ENCODE data around the gene AP1G1. TPM values are rescaled to one million over a fixed set of nuclear protein-coding genes. Genes with fewer than 3 reads are reported as not detected.

The AP1G1 gene
- total and polyA plus RNA-seq, 2 donors (not counting 1 experiment from before 2014, with no cell fraction given), result 55.5 to 102 TPM

DNA sequence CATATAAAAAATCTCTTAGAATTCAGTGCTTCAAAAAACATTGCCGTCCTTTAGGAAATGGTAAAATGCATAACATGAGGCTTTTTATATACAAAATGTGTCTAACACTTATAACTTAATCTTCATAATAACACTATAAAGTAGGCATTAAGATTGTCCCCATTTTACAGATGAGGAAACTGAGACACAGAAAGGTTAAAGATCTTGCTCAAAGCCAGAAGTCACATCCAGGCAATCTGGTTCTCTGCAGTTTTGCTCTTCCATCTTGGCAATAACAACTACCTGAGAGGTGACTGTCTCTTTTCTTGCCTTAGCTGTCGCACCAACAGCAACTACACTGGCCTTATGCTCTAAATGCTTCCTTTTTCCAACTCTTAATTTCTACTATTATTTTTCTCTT is 24.5 kb downstream of the AP1G1 start:
- Histone ChIP-seq H3K79me2 (ENCODE audit: control insufficient read depth, insufficient read depth, low read length) (peaks cover 50% of the 10 kb centered on the region), H3K9me3 (ENCODE audit: control insufficient read depth, insufficient read depth, low read depth, low read length) (no peaks in the 10 kb centered on the region), H3K4me1 (ENCODE audit: control insufficient read depth, extremely low read depth, insufficient read depth, low read length) (no peaks in the 10 kb centered on the region), H2AFZ (ENCODE audit: low read length) (no peak overlapping the region), H3K9ac (ENCODE audit: insufficient read depth, low read length) (no peak overlapping the region), H3K4me2 (ENCODE audit: extremely low read depth, insufficient read depth, low read length) (no peak overlapping the region), H4K20me1 (ENCODE audit: control insufficient read depth, extremely low read depth, insufficient read depth, low read length) (no peaks in the 10 kb centered on the region), H3K27me3 (ENCODE audit: control insufficient read depth, insufficient read depth, low read length) (no peaks in the 10 kb centered on the region), H3K27ac (ENCODE audit: insufficient read depth, low read length) (no peak overlapping the region), H3K4me3 (replicated peaks in 1 of 4; ENCODE audit: control extremely low read depth in 1 of 4, insufficient read depth in 1 of 4, low read depth in 3 of 4, low read length in 4 of 4) (no peak overlapping the region), H3K36me3 (ENCODE audit: control insufficient read depth, insufficient read depth, low read length) (peaks cover 3% of the 10 kb centered on the region)
- TF ChIP-seq EZH2 (IDR thresholded peaks at IDR 0.05; ENCODE audit: low read length, missing control alignments), result no peak
- TF ChIP-seq, protein P1, sequence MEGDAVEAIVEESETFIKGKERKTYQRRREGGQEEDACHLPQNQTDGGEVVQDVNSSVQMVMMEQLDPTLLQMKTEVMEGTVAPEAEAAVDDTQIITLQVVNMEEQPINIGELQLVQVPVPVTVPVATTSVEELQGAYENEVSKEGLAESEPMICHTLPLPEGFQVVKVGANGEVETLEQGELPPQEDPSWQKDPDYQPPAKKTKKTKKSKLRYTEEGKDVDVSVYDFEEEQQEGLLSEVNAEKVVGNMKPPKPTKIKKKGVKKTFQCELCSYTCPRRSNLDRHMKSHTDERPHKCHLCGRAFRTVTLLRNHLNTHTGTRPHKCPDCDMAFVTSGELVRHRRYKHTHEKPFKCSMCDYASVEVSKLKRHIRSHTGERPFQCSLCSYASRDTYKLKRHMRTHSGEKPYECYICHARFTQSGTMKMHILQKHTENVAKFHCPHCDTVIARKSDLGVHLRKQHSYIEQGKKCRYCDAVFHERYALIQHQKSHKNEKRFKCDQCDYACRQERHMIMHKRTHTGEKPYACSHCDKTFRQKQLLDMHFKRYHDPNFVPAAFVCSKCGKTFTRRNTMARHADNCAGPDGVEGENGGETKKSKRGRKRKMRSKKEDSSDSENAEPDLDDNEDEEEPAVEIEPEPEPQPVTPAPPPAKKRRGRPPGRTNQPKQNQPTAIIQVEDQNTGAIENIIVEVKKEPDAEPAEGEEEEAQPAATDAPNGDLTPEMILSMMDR (conservative IDR thresholded peaks at IDR 0.05 in 1 of 2, IDR thresholded peaks at IDR 0.05 in 1 of 2; ENCODE audit: low read depth in 1 of 2, low read length in 2 of 2), result no peak
- DNase-seq (ENCODE audit: low read depth in 2 of 2), result no peak

DNA sequence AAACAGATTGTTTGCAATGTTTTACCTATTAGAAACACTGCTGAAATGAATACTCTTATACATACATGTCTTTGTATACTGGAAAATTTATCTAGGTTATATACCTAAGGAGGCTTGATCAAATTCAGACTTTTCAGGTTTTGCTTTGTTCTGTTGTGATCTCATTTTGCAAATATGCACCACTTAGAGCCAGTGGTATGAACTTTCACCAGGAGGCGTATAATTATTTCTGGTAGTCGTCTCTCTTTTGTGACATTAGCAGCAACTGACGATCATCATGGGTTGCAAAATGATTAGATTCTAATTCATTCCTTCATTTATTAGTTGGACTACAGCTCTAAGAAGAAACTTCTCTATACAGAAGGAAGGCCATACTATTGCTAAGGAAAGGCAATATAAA is 26.9 kb downstream of the AP1G1 start:
- no peaks in the 10 kb centered on the region for H3K27me3 ChIP-seq (ENCODE audit: control insufficient read depth, insufficient read depth, low read length)
- H3K4me2 ChIP-seq (ENCODE audit: extremely low read depth, insufficient read depth, low read length), result no peak overlapping the region
- peaks cover 47% of the 10 kb centered on the region for H3K79me2 ChIP-seq (ENCODE audit: control insufficient read depth, insufficient read depth, low read length)
- TF ChIP-seq EZH2 (IDR thresholded peaks at IDR 0.05; ENCODE audit: low read length, missing control alignments), result no peak
- TF ChIP-seq, protein P1 (conservative IDR thresholded peaks at IDR 0.05 in 1 of 2, IDR thresholded peaks at IDR 0.05 in 1 of 2; ENCODE audit: low read depth in 1 of 2, low read length in 2 of 2), result no peak
- peaks cover 1% of the 10 kb centered on the region for H3K36me3 ChIP-seq (ENCODE audit: control insufficient read depth, insufficient read depth, low read length)
- no peak overlapping the region for H3K27ac ChIP-seq (ENCODE audit: insufficient read depth, low read length)
- no peaks in the 10 kb centered on the region for H3K4me1 ChIP-seq (ENCODE audit: control insufficient read depth, extremely low read depth, insufficient read depth, low read length)
- no peaks in the 10 kb centered on the region for H3K9me3 ChIP-seq (ENCODE audit: control insufficient read depth, insufficient read depth, low read depth, low read length)
- H4K20me1 ChIP-seq (ENCODE audit: control insufficient read depth, extremely low read depth, insufficient read depth, low read length), result no peaks in the 10 kb centered on the region
- no peak overlapping the region for H2AFZ ChIP-seq (ENCODE audit: low read length)
- no peak overlapping the region for H3K4me3 ChIP-seq (replicated peaks in 1 of 4; ENCODE audit: control extremely low read depth in 1 of 4, insufficient read depth in 1 of 4, low read depth in 3 of 4, low read length in 4 of 4)
- H3K9ac ChIP-seq (ENCODE audit: insufficient read depth, low read length), result no peak overlapping the region
- DNase-seq (ENCODE audit: low read depth in 2 of 2), result peak; percentile 6 to 72

DNA sequence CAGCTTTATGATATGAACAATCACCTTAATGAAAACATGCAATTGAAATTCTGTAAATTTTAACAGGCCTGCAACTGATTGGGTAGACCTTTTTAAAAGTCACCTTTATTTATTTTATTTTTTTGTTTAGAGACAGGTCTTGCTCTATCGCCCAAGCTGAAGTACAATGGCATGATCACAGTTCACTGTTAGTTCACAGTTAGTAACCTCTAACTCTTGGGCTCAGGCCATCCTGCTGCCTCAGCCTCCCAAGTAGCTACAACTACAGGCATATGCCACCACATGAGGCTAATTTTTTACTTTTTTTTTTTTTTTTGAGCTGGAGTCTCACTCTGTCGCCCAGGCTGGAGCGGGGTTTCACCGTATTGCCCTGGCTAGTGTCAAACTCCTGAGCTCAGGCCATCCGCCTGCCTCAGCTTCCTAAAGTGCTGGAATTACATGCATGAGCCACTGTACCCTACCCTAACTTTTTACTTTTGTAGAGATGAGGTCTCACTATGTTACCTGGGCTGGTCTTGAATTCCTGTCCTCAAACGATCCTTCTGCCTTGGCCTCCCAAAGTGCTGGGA is 28.0 kb downstream of the AP1G1 start:
- H3K4me2 ChIP-seq (ENCODE audit: extremely low read depth, insufficient read depth, low read length), result no peak overlapping the region
- H3K27ac ChIP-seq (ENCODE audit: insufficient read depth, low read length), result no peak overlapping the region
- DNase-seq (ENCODE audit: low read depth in 2 of 2), result no peak
- no peak overlapping the region for H3K9ac ChIP-seq (ENCODE audit: insufficient read depth, low read length)
- no peak overlapping the region for H2AFZ ChIP-seq (ENCODE audit: low read length)
- peaks cover 48% of the 10 kb centered on the region for H3K79me2 ChIP-seq (ENCODE audit: control insufficient read depth, insufficient read depth, low read length)
- no peaks in the 10 kb centered on the region for H3K4me1 ChIP-seq (ENCODE audit: control insufficient read depth, extremely low read depth, insufficient read depth, low read length)
- TF ChIP-seq EZH2 (IDR thresholded peaks at IDR 0.05; ENCODE audit: low read length, missing control alignments), result no peak
- TF ChIP-seq, protein P1 (conservative IDR thresholded peaks at IDR 0.05 in 1 of 2, IDR thresholded peaks at IDR 0.05 in 1 of 2; ENCODE audit: low read depth in 1 of 2, low read length in 2 of 2), result no peak
- H3K36me3 ChIP-seq (ENCODE audit: control insufficient read depth, insufficient read depth, low read length), result peaks cover 1% of the 10 kb centered on the region
- no peaks in the 10 kb centered on the region for H3K9me3 ChIP-seq (ENCODE audit: control insufficient read depth, insufficient read depth, low read depth, low read length)
- no peaks in the 10 kb centered on the region for H3K27me3 ChIP-seq (ENCODE audit: control insufficient read depth, insufficient read depth, low read length)
- no peaks in the 10 kb centered on the region for H4K20me1 ChIP-seq (ENCODE audit: control insufficient read depth, extremely low read depth, insufficient read depth, low read length)
- no peak overlapping the region for H3K4me3 ChIP-seq (replicated peaks in 1 of 4; ENCODE audit: control extremely low read depth in 1 of 4, insufficient read depth in 1 of 4, low read depth in 3 of 4, low read length in 4 of 4)
